H1 (cell line): ENCODE results near the gene PRKD1.

Experiments used
- ASH2L ChIP-seq: fragments of 200-600, 300-600 bp; sonication (generic); IDR thresholded peaks from one replicate; pipeline ENCODE4 v1.7.1; 2017; ENCODE audit warnings: low read length
- GABPA ChIP-seq: IDR thresholded peaks from 2 replicates; pipeline ENCODE4 v1.6.1; 2011; ENCODE audit warnings: mild to moderate bottlenecking, low read length, moderate library complexity, borderline replicate concordance; ENCODE audit not compliant: insufficient read depth
- GTF2F1 ChIP-seq: IDR thresholded peaks from 2 replicates; pipeline ENCODE4 v1.6.1; 2012; ENCODE audit warnings: low read depth, low read length, improper control_type of control experiment, borderline replicate concordance
- HDAC2 ChIP-seq, 2 experiments: fragments of 300-600 bp in 1 of 2; sonication (generic) in 1 of 2; IDR thresholded peaks; 2 replicates each; pipeline ENCODE4 v1.6.1; 2011 to 2012; ENCODE audit warnings: low read depth in 2 of 2, low read length in 2 of 2, mild to moderate bottlenecking in 2 of 2, moderate library complexity in 2 of 2, borderline replicate concordance in 1 of 2, inconsistent platforms in 1 of 2
- KDM4A ChIP-seq: IDR thresholded peaks from one replicate; pipeline ENCODE4 v1.7.1; 2012; ENCODE audit warnings: low read depth, mild to moderate bottlenecking, moderate library complexity, low read length, inconsistent platforms; ENCODE audit not compliant: severe bottlenecking
- MAFK ChIP-seq: IDR thresholded peaks from 2 replicates; pipeline ENCODE4 v1.6.1; 2012; ENCODE audit warnings: low read depth, mild to moderate bottlenecking, improper control_type of control experiment, low read length
- POLR2AphosphoS5 ChIP-seq: IDR thresholded peaks from 2 replicates; pipeline ENCODE4 v1.6.1; 2011; ENCODE audit warnings: low read depth, low read length
- RFX5 ChIP-seq: IDR thresholded peaks from 2 replicates; pipeline ENCODE4 v1.6.1; 2011; ENCODE audit warnings: low read depth, low read length, improper control_type of control experiment, borderline replicate concordance
- SUZ12 ChIP-seq: fragments of 200-600 bp; sonication (generic); IDR thresholded peaks from 2 replicates; pipeline ENCODE4 v1.6.1; 2012; ENCODE audit warnings: mild to moderate bottlenecking, inconsistent platforms, low read length, moderate library complexity, mixed read lengths
- YY1 ChIP-seq: IDR thresholded peaks from 2 replicates; pipeline ENCODE4 v1.6.1; 2011; ENCODE audit warnings: low read depth, mild to moderate bottlenecking, low read length
- TF ChIP-seq, protein P1 (sequence below), 3 experiments: IDR thresholded peaks; 1 replicate in 2 of 3; 2 replicates in 1 of 3; pipeline versions ENCODE4 v1.5.1 to v1.6.1; 2011; ENCODE audit warnings: low read length in 3 of 3, mild to moderate bottlenecking in 3 of 3, inconsistent platforms in 2 of 3, low read depth in 1 of 3, moderate library complexity in 1 of 3; ENCODE audit not compliant: insufficient read depth in 1 of 3; ENCODE audit errors: control extremely low read depth in 1 of 3
- TF ChIP-seq, protein P2 (sequence below): IDR thresholded peaks from 2 replicates; pipeline ENCODE4 v1.6.1; 2012; ENCODE audit warnings: inconsistent platforms

DNA sequence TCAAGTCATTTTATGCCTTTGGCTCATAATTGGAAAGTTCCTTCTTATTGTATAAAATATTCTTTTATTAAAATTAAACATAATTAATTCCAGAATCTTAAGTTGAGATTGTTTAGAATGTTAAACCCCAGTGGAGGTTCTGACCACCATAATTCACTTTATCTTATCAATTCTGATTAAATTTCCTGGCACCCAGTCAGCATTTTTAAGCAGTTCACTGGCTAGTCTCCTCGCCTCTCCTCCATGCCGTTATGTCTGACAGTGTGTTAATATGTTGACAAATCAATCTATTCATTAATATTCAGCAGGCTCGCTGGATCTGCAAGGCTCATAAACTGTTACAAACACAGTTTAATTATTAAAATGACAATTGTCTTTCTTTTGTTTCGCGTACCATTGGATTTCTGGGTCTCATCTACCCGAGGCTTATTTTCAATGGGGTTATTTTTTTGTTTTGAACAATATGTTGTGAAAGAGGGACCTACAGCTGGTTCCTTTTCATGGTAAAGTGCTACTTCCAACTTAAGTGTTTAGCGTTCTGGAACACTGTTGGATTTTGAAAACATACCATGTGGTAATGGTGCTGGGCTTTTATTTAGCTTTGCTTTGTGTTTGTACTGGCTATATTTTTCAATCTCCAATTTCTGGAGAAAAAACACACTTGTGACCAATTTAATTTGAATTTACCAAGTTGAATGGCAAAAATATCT, 339.7 kb downstream of the PRKD1 start:
- TF ChIP-seq KDM4A (no peak), GABPA (no peak), SUZ12 (no peak), YY1 (no peak), RFX5 (no peak), HDAC2 (IDR thresholded peaks at IDR 0.05; ENCODE audit: borderline replicate concordance in 1 of 2, low read depth in 2 of 2, low read length in 2 of 2) (no peak), ASH2L (no peak), GTF2F1 (no peak), MAFK (no peak), POLR2AphosphoS5 (no peak)
- TF ChIP-seq, protein P1, sequence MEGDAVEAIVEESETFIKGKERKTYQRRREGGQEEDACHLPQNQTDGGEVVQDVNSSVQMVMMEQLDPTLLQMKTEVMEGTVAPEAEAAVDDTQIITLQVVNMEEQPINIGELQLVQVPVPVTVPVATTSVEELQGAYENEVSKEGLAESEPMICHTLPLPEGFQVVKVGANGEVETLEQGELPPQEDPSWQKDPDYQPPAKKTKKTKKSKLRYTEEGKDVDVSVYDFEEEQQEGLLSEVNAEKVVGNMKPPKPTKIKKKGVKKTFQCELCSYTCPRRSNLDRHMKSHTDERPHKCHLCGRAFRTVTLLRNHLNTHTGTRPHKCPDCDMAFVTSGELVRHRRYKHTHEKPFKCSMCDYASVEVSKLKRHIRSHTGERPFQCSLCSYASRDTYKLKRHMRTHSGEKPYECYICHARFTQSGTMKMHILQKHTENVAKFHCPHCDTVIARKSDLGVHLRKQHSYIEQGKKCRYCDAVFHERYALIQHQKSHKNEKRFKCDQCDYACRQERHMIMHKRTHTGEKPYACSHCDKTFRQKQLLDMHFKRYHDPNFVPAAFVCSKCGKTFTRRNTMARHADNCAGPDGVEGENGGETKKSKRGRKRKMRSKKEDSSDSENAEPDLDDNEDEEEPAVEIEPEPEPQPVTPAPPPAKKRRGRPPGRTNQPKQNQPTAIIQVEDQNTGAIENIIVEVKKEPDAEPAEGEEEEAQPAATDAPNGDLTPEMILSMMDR (IDR thresholded peaks at IDR 0.05; ENCODE audit: control extremely low read depth in 1 of 3, insufficient read depth in 1 of 3, low read depth in 1 of 3, low read length in 3 of 3), result no peak
- TF ChIP-seq, protein P2, sequence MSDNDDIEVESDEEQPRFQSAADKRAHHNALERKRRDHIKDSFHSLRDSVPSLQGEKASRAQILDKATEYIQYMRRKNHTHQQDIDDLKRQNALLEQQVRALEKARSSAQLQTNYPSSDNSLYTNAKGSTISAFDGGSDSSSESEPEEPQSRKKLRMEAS, result no peak
